Measurements from ENCODE around the gene TTLL9. TPM values are rescaled to one million over a fixed set of nuclear protein-coding genes. Genes with fewer than 3 reads are reported as not detected.

Gene TTLL9
- total and polyA plus RNA-seq, 2 of the 13 experiments (the other 11 are each of a cell fraction or from before 2014, with no cell fraction given), result not detected

- TF ChIP-seq, protein P1, sequence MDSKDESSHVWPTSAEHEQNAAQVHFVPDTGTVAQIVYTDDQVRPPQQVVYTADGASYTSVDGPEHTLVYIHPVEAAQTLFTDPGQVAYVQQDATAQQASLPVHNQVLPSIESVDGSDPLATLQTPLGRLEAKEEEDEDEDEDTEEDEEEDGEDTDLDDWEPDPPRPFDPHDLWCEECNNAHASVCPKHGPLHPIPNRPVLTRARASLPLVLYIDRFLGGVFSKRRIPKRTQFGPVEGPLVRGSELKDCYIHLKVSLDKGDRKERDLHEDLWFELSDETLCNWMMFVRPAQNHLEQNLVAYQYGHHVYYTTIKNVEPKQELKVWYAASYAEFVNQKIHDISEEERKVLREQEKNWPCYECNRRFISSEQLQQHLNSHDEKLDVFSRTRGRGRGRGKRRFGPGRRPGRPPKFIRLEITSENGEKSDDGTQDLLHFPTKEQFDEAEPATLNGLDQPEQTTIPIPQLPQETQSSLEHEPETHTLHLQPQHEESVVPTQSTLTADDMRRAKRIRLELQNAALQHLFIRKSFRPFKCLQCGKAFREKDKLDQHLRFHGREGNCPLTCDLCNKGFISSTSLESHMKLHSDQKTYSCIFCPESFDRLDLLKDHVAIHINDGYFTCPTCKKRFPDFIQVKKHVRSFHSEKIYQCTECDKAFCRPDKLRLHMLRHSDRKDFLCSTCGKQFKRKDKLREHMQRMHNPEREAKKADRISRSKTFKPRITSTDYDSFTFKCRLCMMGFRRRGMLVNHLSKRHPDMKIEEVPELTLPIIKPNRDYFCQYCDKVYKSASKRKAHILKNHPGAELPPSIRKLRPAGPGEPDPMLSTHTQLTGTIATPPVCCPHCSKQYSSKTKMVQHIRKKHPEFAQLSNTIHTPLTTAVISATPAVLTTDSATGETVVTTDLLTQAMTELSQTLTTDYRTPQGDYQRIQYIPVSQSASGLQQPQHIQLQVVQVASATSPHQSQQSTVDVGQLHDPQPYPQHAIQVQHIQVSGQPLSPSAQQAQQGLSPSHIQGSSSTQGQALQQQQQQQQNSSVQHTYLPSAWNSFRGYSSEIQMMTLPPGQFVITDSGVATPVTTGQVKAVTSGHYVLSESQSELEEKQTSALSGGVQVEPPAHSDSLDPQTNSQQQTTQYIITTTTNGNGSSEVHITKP (CRISPR knock-in tag; IDR thresholded peaks at IDR 0.05; ENCODE audit: low read depth), result no peak
- TF ChIP-seq PHF5A (CRISPR knock-in tag; IDR thresholded peaks at IDR 0.05; ENCODE audit: low read depth, unreplicated experiment), result no peak
- TF ChIP-seq PTBP1 (IDR thresholded peaks at IDR 0.05; ENCODE audit: low read depth, low read length, poor library complexity, severe bottlenecking), result no peak
- TF ChIP-seq ZFP90 (CRISPR knock-in tag; IDR thresholded peaks at IDR 0.05; ENCODE audit: borderline replicate concordance), result no peak
- peak; percentile 21 for TF ChIP-seq ZNF263 (CRISPR knock-in tag; IDR thresholded peaks at IDR 0.05)
- no peak for TF ChIP-seq FOXK1 (CRISPR knock-in tag; IDR thresholded peaks at IDR 0.05; ENCODE audit: borderline replicate concordance, low read depth)
- no peak for TF ChIP-seq SKI (IDR thresholded peaks at IDR 0.05; ENCODE audit: partially characterized antibody)
- no peak for TF ChIP-seq ASH2L (IDR thresholded peaks at IDR 0.05; ENCODE audit: insufficient read length, low read depth, low read length)
- no peak for TF ChIP-seq SIX4 (CRISPR knock-in tag; IDR thresholded peaks at IDR 0.05)
- no peak for TF ChIP-seq STAT5B (CRISPR knock-in tag; IDR thresholded peaks at IDR 0.05)
- TF ChIP-seq, protein P2, sequence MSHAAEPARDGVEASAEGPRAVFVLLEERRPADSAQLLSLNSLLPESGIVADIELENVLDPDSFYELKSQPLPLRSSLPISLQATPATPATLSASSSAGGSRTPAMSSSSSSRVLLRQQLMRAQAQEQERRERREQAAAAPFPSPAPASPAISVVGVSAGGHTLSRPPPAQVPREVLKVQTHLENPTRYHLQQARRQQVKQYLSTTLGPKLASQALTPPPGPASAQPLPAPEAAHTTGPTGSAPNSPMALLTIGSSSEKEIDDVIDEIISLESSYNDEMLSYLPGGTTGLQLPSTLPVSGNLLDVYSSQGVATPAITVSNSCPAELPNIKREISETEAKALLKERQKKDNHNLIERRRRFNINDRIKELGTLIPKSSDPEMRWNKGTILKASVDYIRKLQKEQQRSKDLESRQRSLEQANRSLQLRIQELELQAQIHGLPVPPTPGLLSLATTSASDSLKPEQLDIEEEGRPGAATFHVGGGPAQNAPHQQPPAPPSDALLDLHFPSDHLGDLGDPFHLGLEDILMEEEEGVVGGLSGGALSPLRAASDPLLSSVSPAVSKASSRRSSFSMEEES (CRISPR knock-in tag; IDR thresholded peaks at IDR 0.05), result no peak
- TF ChIP-seq FOSL1 (CRISPR knock-in tag; IDR thresholded peaks at IDR 0.05; ENCODE audit: borderline replicate concordance), result no peak
- no peak for TF ChIP-seq KLF6 (CRISPR knock-in tag; IDR thresholded peaks at IDR 0.05)
- peak; percentile 51; the same call in 1 of the 2 replicates for TF ChIP-seq TARDBP (CRISPR knock-in tag; IDR thresholded peaks at IDR 0.05)
- TF ChIP-seq ZNF496 (CRISPR knock-in tag; IDR thresholded peaks at IDR 0.05; ENCODE audit: insufficient replicate concordance), result no peak
- TF ChIP-seq EHMT2 (IDR thresholded peaks at IDR 0.05; ENCODE audit: borderline replicate concordance, low read depth, low read length), result no peak
- TF ChIP-seq HNRNPLL (IDR thresholded peaks at IDR 0.05; ENCODE audit: low read depth, low read length, poor library complexity, severe bottlenecking), result peak; percentile 65
- TF ChIP-seq, protein P3, sequence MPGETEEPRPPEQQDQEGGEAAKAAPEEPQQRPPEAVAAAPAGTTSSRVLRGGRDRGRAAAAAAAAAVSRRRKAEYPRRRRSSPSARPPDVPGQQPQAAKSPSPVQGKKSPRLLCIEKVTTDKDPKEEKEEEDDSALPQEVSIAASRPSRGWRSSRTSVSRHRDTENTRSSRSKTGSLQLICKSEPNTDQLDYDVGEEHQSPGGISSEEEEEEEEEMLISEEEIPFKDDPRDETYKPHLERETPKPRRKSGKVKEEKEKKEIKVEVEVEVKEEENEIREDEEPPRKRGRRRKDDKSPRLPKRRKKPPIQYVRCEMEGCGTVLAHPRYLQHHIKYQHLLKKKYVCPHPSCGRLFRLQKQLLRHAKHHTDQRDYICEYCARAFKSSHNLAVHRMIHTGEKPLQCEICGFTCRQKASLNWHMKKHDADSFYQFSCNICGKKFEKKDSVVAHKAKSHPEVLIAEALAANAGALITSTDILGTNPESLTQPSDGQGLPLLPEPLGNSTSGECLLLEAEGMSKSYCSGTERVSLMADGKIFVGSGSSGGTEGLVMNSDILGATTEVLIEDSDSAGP (CRISPR knock-in tag; IDR thresholded peaks at IDR 0.05; ENCODE audit: borderline replicate concordance), result peak; percentile 62; the same call in 1 of the 2 replicates
- TF ChIP-seq ZNF101 (CRISPR knock-in tag; IDR thresholded peaks at IDR 0.05; ENCODE audit: borderline replicate concordance, low read depth), result 0 out of 2 replicates have a peak, but pooled peaks have one; percentile 5
- TF ChIP-seq ZNF530 (CRISPR knock-in tag; IDR thresholded peaks at IDR 0.05; ENCODE audit: low read depth), result no peak
- TF ChIP-seq REPIN1 (CRISPR knock-in tag; IDR thresholded peaks at IDR 0.05; ENCODE audit: borderline replicate concordance, low read depth), result 0 out of 2 replicates have a peak, but pooled peaks have one; percentile 2
- TF ChIP-seq GABPB1 (CRISPR knock-in tag; IDR thresholded peaks at IDR 0.05), result peak; percentile 53; the same call in 1 of the 2 replicates
- no peak for TF ChIP-seq HOXA7 (CRISPR knock-in tag; IDR thresholded peaks at IDR 0.05)
Measured at GRCh38 chr20:31861385-31862156, 8.9 kb upstream of the TTLL9 start (continued).

All from HepG2 (cell line).